Vagina (tissue), 1 donor: ENCODE data around the gene CHST14. TPM values are rescaled to one million over a fixed set of nuclear protein-coding genes. Genes with fewer than 3 reads are reported as not detected.

Experiments used
- total RNA-seq: library from RNA; depleted of rRNA; stranded (reverse); fragments of >200 nt; gene quantifications from one replicate; pipeline ENCODE4 v1.2.3, GENCODE V29; 2016

CHST14 gene
- total RNA-seq, 1 donor from 2014 or later: 8.6 TPM

Other genes starting within 250 kb of the CHST14 start
- 19.9 TPM for gene PAK6, start 231.9 kb upstream of the CHST14 start, total RNA-seq
- gene ANKRD63, start 187.9 kb upstream of the CHST14 start, total RNA-seq: not detected
- gene PLCB2, start 163.0 kb upstream of the CHST14 start, total RNA-seq: 14.0 TPM
- gene INAFM2, start 147.3 kb upstream of the CHST14 start, total RNA-seq: 5.2 TPM
- gene CCDC9B, start 130.0 kb upstream of the CHST14 start, total RNA-seq: 16.0 TPM
- 9.8 TPM for gene PHGR1, start 120.0 kb upstream of the CHST14 start, total RNA-seq
- 0.74 TPM for gene DISP2, start 112.8 kb upstream of the CHST14 start, total RNA-seq
- 13.5 TPM for gene KNSTRN, start 88.3 kb upstream of the CHST14 start, total RNA-seq
- 30.4 TPM for gene IVD, start 65.2 kb upstream of the CHST14 start, total RNA-seq
- 9.6 TPM for gene BAHD1, start 30.0 kb upstream of the CHST14 start, total RNA-seq
- gene CCDC32, start 94.1 kb downstream of the CHST14 start, total RNA-seq: 20.6 TPM
- 12.8 TPM for gene RPUSD2, start 98.3 kb downstream of the CHST14 start, total RNA-seq
- gene KNL1, start 123.3 kb downstream of the CHST14 start, total RNA-seq: 3.4 TPM
- 4.2 TPM for gene RAD51, start 224.2 kb downstream of the CHST14 start, total RNA-seq